Prostate gland (tissue), 2 donors: ENCODE results near the gene COLEC12.
"Not testable (repeated sequence)": the region's sequence is repeated elsewhere in the genome, so short reads cannot be mapped to it uniquely, and the experiment has no call there.

Source experiments
- CTCF ChIP-seq, 4 experiments: fragments of 200-600 bp in 2 of 4; fragments of 450-650 bp in 2 of 4; sonication (generic) in 2 of 4; IDR thresholded peaks; 1 replicate in 3 of 4; 2 replicates in 1 of 4; pipeline ENCODE4 v1.5.1; 2016 to 2019; ENCODE audit warnings: antibody characterized with exemption in 4 of 4, mild to moderate bottlenecking in 2 of 4, moderate library complexity in 2 of 4
- POLR2A ChIP-seq: fragments of 450-650 bp; IDR thresholded peaks from one replicate; pipeline ENCODE4 v1.6.1; 2016; ENCODE audit warnings: antibody characterized with exemption, mild to moderate bottlenecking
- POLR2AphosphoS5 ChIP-seq: sonication (generic); formaldehyde crosslinking; IDR thresholded peaks from one replicate; pipeline ENCODE4 v1.6.1; 2017; ENCODE audit warnings: antibody characterized with exemption

- TF ChIP-seq CTCF (IDR thresholded peaks at IDR 0.05); POLR2A; POLR2AphosphoS5: not testable (repeated sequence)
Observed at GRCh38 chr18:405006-405405, 95.5 kb downstream of the COLEC12 start.
